Measurements from ENCODE around the gene DDOST. TPM values are rescaled to one million over a fixed set of nuclear protein-coding genes. Genes with fewer than 3 reads are reported as not detected.
"Not testable (repeated sequence)": the region's sequence is repeated elsewhere in the genome, so short reads cannot be mapped to it uniquely, and the experiment has no call there.

The DDOST gene
- total RNA-seq, 1 experiment from 2014 or later, result 434 TPM

DNA sequence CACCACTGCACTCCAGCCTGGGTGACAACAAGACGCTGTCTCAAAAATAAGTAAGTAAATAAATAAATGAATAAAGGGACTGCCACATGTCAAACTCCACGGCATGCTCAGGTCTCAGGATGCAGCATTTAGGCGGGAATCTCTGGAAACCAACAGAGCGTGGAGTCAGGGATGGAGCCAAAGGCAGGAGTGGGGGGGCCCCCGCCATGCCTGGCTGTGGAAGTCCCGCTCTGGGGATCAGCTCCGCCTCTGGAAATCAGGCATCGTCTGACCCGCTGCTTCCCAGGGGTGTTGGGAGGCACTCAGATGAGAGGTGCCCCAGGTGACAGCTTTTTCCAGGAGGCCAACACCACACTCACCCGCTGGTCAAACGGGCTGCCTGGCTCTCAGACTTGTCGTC is 36.4 kb upstream of the DDOST start:
- Histone ChIP-seq H3K36me3 (no peaks in the 10 kb centered on the region), H3K4me3 (no peak overlapping the region), H3K9me3 (no peaks in the 10 kb centered on the region), H3K27me3 (no peaks in the 10 kb centered on the region)
- no peak for DNase-seq

DNA sequence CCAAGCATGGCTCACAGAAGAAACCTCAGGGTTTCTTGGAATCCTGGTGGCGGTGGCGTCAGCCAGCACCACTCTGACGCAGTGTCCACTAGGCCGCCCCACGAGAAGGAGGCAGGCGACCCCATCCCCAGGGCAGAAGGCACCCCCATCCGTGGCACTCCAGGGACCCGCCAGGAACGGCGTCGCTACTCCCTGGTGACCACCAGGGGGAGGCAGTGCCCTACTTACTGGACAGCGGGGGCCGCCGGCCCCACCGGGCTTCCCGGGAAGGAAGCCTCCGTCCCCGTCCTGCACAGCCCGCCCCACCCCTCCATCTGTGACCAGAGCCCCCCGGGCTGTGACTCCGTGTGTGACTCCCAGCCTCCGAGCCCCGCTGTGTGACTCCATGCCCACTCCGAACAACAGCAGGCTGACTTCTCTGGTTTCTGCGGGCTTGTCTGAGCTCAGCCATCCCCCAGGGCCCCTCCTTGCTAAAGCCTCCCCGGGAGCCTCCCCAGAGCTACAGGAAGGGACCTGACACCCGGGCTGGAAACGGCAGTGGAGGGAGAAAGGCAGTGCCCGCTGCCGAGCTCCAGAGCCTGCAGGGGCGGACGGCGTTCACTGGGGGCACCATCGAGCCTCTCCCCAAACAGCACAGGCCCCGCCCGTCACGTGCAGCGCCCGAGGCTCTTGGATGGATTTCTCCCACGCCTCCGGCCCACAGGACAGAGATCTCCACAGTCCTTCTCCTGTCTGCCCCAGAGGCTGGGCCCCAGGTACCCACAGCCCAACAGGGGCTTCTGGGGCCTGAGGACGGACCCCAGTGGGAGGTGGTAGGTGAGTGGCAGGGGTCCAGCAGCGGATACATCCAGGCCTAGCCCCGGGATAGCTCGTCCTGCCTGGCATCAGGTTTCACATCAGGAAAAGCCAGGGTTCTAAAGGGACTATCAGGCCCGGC is 35.5 kb upstream of the DDOST start:
- H3K27me3 ChIP-seq, result no peaks in the 10 kb centered on the region
- DNase-seq, result peak; percentile 92
- no peaks in the 10 kb centered on the region for H3K9me3 ChIP-seq
- H3K36me3 ChIP-seq, result no peaks in the 10 kb centered on the region
- H3K4me3 ChIP-seq, result peak overlapping the region; percentile 50

DNA sequence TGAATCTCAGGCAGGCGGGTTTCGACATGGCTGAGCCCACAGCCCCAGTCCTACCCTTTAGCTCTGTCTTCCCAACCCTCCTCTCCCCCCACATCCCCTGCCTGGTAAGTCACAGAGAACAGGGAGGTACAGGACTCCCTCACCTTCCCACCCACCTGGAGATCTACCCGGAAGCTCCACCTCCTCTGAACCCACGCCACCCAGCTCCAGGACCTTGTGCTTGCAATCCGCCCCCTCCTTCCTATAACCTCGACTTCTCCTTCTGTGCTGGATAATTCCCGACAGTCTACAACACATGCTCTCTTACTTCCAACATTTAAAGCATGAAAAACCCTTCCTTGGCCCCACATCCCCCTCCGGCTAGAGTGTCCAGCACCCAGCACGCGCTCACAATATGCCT is 34.3 kb upstream of the DDOST start:
- no peak for DNase-seq
- no peak overlapping the region for H3K4me3 ChIP-seq
- H3K27me3 ChIP-seq, result no peaks in the 10 kb centered on the region
- no peaks in the 10 kb centered on the region for H3K36me3 ChIP-seq
- no peaks in the 10 kb centered on the region for H3K9me3 ChIP-seq

DNA sequence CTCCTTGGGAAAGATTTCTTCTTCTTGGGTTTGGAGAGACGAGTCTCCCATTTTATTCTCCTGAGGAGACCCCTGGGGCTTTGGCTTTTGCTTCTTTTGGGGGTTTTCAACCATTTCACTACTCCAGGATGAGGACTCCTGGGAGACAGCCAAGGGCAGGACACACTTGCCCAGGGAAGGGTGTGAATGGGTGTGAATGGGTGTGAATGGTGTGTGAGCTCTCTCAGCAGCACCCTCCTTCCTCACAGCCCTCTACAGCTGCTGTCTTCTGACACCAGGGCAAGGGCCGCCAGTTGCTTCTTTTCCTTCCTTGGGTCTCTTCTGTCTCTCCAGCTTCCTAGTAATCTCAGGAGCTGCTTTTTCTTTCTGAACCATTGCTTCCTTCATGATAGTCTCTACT is 32.5 kb upstream of the DDOST start:
- DNase-seq, result no peak
- H3K27me3 ChIP-seq, result no peaks in the 10 kb centered on the region
- no peaks in the 10 kb centered on the region for H3K9me3 ChIP-seq
- H3K36me3 ChIP-seq, result no peaks in the 10 kb centered on the region
- no peak overlapping the region for H3K4me3 ChIP-seq

DNA sequence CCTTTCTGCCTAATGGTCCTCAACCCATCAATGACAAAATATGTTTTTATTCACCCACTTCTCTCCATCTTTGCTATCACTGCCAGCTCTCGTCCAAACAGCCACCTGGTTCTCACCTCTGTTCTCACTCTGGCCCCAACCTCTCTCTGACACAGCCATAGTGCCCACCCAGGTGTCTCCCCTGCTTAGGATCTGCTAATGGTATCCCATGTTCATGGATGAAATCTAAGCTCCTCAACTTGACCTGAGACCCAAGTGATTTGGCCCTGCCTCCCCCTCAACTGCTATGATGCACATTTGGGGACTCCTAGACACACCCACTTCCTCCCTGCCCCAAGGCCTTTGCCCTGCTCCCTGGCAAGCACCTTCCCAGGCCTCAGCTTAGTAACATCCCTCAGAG is 30.7 kb upstream of the DDOST start:
- Histone ChIP-seq H3K9me3 (no peaks in the 10 kb centered on the region), H3K27me3 (no peaks in the 10 kb centered on the region), H3K4me3 (no peak overlapping the region), H3K36me3 (no peaks in the 10 kb centered on the region)
- no peak for DNase-seq

DNA sequence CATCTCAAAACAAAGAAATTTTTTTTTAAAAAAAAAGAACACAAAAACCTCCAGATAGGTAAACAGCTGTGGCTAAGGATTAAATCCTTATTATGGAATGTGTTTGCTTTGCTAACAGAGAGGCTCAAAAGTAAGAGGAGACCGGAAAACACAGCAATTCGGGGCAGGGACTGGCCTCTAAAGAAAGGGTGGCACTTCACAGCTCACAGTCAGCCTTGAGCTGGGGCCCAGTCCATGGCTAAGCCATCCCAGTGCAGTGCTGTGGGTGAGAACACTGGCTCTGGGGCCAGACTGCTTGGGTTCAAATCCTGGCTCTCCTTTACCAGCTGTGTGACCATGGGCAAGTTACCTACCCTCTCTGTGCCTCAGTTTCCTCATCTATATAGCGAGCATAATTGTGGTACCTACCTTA is 28.5 kb upstream of the DDOST start:
- Histone ChIP-seq H3K4me3 (no peak overlapping the region), H3K27me3 (no peaks in the 10 kb centered on the region), H3K9me3 (no peaks in the 10 kb centered on the region), H3K36me3 (no peaks in the 10 kb centered on the region)
- DNase-seq, result no peak

DNA sequence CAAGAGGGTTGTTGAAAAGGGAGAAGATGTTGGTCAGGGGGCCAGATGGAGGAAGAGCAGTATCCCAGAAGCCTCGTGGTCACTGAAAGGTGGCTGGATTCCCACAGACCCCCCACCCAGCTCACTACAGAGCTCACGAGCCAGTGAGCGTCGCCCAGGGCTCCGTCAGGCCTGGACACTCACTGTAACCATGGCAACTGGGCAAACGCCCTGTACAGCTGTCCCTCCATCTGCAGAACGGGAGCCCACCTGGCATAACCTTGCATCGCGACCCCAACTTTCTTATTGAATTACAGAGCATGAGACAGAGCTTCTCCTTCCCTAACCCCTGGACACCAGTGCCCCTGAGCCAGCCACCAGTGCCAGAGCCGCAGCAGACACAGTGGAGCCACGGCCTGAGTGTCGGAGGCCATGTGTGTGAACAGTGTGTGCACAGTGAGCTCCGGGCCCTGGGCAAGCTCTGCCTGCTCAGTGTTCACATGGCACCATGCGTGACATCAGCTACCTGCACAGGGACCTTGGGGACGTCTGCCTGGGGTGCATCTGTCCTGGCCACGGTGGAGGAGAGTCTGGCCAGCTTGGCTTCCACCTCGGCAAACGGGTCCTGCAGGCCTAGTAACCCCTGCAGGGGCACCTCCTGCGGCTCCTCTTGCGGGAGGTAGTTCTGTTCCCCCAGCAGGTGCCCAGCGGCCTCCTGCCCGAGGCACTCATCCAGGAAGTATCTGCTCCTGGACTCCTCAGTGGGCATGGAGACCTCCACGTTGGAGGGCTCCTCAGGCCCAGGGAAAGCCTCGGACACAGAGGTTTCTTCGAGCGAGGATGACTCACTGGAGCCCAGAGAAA is 25.9 kb upstream of the DDOST start:
- no peaks in the 10 kb centered on the region for H3K27me3 ChIP-seq
- no peak for DNase-seq
- no peaks in the 10 kb centered on the region for H3K9me3 ChIP-seq
- no peaks in the 10 kb centered on the region for H3K36me3 ChIP-seq
- H3K4me3 ChIP-seq, result no peak overlapping the region

DNA sequence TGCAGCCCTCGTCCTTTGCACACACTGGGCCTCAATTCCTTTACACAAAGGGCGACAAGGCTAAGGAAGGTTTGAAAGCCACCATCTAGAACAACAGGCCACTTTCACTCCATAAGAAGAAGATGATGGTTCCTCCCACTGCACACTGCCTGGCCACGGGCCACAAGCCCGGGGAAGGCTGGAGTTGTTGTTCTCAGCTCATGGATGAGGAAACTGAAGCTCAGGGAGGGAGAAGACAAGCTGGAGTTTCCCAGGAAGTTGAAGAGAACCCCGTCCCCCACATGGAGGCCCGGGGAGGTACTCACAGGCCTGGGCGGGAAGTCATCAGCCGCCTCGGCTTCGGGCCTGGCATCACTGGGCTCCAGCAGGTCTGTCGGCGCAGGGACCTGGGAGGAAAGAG is 24.6 kb upstream of the DDOST start:
- Histone ChIP-seq H3K4me3 (no peak overlapping the region), H3K27me3 (no peaks in the 10 kb centered on the region), H3K36me3 (no peaks in the 10 kb centered on the region), H3K9me3 (no peaks in the 10 kb centered on the region)
- no peak for DNase-seq

DNA sequence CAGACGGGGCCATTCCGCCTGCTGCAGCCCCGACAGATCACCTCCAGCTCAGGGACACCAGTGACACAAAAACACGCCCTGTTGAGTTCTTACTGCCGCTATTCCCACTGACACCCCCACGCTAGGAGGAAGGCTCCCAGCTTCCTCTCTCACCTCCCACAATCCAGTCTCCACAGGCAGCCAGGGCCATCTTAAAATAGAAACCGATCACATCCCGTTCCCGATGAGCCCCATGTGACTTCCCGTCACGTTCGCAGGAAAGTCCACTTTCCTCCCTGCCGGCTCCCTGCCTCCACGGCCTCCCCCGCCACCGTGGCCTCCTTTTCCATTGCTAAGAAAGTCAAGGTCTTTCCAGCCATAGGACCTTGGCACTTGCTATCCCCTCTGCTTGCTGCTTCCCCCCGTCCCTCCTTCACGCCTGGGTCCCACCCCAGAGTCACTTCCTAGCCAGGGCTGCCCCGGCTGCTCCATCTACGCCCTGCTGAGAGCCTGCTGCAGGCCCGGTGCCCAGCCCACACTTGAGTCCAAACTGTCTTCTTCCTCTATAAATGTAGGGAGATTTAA is 24.0 kb upstream of the DDOST start:
- Histone ChIP-seq H3K36me3 (no peaks in the 10 kb centered on the region), H3K27me3 (no peaks in the 10 kb centered on the region), H3K4me3 (no peak overlapping the region), H3K9me3 (no peaks in the 10 kb centered on the region)
- DNase-seq, result no peak

DNA sequence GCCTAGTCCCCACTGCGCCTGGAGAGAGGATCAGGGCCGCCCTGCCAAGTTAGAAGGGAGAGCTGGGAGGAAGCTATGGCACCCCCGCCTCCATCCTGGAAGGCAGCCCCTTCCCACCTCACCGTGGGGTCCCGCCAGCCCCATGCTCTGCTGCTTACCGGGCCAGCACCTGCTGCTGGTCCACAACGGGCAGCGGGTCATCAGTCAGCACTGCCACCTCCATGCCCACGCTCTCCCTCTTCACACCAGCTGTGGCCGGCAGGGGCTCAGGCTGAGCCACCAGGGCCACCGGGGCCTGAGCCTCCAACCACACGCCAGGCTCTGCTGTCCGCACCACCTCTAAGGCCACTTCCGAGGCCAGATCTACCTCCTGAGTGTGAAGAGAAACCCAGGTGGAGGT is 23.5 kb upstream of the DDOST start:
- H3K36me3 ChIP-seq, result no peaks in the 10 kb centered on the region
- no peak overlapping the region for H3K4me3 ChIP-seq
- H3K27me3 ChIP-seq, result no peaks in the 10 kb centered on the region
- DNase-seq, result no peak
- no peaks in the 10 kb centered on the region for H3K9me3 ChIP-seq

DNA sequence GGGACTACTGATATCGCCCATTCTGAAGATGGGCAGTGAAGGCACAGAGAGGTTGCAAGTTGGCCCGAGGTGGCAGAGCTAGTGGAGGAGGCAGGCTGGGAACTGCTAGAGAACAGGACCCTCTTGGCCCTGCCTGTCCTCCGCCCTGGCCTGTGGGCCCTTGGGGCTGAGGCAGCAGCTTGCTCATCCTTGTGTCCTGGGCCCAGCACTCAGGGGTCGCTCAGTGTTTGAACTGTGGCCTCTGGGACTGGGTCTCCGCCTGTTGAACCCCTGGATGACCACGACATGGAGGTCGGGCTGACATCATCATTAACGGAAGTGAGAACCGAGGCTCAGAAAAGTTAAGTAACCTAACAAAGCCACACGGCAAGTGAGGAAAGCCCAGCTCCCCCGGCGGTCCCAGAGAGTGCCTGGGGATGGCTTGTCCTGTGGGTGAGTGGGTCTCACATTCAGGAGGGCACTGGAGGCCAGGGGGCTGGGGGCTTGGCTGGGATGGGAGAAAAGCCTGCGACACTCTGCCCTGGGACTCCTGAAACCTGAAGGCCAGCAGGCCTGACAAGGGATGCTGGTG is 23.0 kb upstream of the DDOST start:
- Histone ChIP-seq H3K9me3 (no peaks in the 10 kb centered on the region), H3K27me3 (no peaks in the 10 kb centered on the region), H3K36me3 (no peaks in the 10 kb centered on the region), H3K4me3 (no peak overlapping the region)
- DNase-seq, result no peak

DNA sequence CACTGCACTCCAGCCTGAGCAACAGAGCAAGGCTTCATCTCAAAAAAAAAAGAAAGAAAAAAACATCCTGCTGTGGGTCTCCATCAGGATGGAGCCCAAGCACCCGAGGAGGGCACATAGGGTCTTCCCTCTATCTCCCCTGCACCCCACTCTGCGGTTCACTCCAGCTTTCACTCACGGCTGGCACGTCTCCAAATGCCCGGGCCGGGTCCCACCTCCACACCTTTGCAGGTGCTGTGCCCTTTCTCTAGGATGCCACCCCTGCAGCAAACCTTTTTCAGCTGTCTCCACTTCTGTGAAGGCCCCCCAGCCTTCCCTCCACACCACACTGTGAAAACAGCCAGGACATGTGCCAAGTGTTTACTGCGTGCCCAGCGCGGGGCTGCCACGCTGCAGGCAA is 22.4 kb upstream of the DDOST start:
- DNase-seq, result no peak
- Histone ChIP-seq H3K4me3 (no peak overlapping the region), H3K9me3 (no peaks in the 10 kb centered on the region), H3K36me3 (no peaks in the 10 kb centered on the region), H3K27me3 (no peaks in the 10 kb centered on the region)

DNA sequence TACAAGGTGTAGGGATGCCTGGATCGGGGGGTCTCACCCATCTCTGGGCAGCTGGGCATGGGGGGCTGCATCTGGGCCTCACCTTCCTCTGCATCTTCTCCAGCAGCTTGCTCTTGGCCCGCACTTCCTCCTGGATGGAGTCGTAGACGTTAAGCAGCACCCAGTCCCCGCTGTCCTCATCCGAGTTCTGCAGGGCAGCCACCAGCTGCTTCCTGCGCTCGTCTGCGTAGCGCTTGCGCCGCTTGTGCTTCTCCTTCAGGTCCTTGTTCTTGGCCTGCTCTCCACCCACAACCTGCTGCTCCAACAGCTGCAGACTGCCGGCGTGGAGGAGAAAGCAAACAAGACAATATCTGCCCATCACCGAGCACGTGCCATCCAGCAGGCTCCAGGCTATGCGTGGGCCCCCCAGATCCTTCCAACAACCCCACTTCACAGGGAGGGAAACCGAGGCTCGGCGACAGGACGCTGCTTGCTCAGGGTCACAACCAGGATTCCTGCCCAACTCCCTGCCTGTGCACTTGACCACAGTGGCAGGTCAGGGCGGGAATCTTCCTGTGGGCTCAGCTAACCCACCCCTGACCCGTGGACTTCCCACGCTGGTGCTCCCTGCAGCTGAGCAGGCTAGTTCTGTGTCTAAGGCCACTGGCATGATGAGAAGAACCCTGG is 21.5 kb upstream of the DDOST start:
- Histone ChIP-seq H3K36me3 (no peaks in the 10 kb centered on the region), H3K27me3 (no peaks in the 10 kb centered on the region), H3K4me3 (no peak overlapping the region), H3K9me3 (no peaks in the 10 kb centered on the region)
- no peak for DNase-seq

DNA sequence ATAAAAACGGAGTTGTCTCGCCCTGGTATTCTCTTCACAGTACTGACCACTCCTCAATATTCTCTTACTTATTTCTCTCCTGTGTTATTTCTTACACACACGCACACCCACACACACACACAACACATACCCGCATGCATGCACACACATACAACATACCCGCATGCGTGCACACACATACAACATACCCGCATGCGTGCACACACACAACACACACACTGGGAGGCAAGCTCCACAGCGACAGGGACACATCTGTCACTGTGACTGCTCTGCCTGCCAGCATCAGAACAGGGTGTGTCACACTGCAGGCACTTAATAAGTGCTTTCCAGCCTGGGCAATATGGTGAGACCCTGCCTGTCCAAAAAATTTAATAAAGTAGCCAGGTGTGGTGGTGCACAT is 20.8 kb upstream of the DDOST start:
- no peak for DNase-seq

DNA sequence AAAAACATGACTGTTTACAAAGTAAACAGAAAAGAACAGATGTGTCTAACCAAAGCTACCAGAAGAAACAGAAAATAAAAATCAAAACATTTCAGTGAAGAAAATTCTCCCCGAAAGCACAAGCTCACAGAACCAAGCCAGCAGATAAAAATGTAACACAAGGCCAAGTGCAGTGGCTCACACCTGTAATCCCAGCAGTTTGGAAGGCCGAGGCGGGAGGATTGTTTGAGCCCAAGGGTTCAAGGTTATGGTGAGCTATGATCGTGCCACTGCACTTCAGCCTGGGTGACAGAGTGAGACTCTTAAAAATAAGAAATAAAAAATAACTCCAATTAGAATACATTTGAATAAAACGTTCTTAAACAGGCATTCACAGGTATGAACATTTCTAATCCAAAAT is 19.1 kb upstream of the DDOST start:
- Histone ChIP-seq H3K9me3 (no peaks in the 10 kb centered on the region), H3K4me3 (no peak overlapping the region), H3K27me3 (no peaks in the 10 kb centered on the region), H3K36me3 (no peaks in the 10 kb centered on the region)
- DNase-seq, result no peak

More for the DNA sequence above, 20.8 kb upstream of the DDOST start:
- Histone ChIP-seq H3K27me3 (no peaks in the 10 kb centered on the region), H3K4me3 (no peak overlapping the region), H3K36me3 (no peaks in the 10 kb centered on the region), H3K9me3 (no peaks in the 10 kb centered on the region)

DNA sequence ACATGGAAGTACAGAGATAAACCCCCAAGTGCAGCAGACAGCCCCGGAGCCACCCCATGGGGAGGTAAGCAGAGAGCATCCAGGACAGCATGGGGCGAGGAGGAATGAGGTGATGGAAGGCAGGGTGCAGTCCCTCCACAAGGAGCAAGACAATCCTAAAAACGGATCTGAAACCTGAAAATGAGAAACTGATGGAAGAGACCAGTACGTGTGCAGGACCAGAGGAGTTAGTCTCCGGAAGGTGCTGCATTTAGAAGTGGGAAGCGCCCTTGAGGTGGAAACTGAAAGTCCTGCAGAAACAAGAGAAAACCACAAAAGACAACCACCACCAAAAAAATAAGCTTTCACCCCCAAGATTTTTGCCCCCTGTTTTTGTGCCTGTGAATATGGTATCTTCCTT is 17.4 kb upstream of the DDOST start:
- Histone ChIP-seq H3K27me3 (no peaks in the 10 kb centered on the region), H3K4me3 (no peak overlapping the region), H3K9me3 (no peaks in the 10 kb centered on the region), H3K36me3 (no peaks in the 10 kb centered on the region)
- no peak for DNase-seq

DNA sequence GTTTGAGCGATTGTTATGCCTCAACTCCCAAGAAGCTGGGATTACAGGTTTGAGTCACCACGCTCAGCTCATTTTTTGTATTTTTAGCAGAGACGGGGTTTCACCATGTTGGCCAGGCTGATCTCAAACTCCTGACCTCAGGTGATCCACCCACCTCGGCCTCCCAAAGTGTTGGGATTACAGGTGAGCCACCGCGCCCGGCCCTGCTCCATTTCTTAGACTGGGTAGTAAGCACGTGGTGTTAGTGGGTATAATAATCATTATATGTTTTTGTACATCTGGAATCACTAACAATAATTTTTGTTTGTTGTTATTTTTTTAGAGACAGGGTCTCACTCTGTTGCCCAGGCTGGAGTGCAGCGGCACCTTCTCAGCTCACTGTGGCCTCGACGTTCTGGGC is 12.5 kb upstream of the DDOST start:
- H3K27me3 ChIP-seq, H3K4me3 ChIP-seq, H3K9me3 ChIP-seq, DNase-seq, H3K36me3 ChIP-seq: not testable (repeated sequence)
